Testis (tissue), 2 donors: ENCODE measurements around the gene NPLOC4.
"Not testable (repeated sequence)": the region's sequence is repeated elsewhere in the genome, so short reads cannot be mapped to it uniquely, and the experiment has no call there.

Source experiments
- CTCF ChIP-seq, 3 experiments: fragments of 450-650 bp in 2 of 3; fragments of 200-600 bp in 1 of 3; sonication (generic) in 1 of 3; IDR thresholded peaks; one replicate each; pipeline ENCODE4 v1.5.1; 2016 to 2019; ENCODE audit warnings: antibody characterized with exemption in 3 of 3, mild to moderate bottlenecking in 2 of 3, moderate library complexity in 1 of 3
- POLR2A ChIP-seq: fragments of 450-650 bp; IDR thresholded peaks from one replicate; pipeline ENCODE4 v1.6.1; 2017; ENCODE audit warnings: antibody characterized with exemption, mild to moderate bottlenecking, moderate library complexity

- not testable (repeated sequence) for TF ChIP-seq CTCF (IDR thresholded peaks at IDR 0.05); POLR2A
These were observed 105.9 kb downstream of the NPLOC4 start for GRCh38 chr17:81531013-81531412.
